HEK293T (cell line): Measurements from ENCODE around the gene MAP2K5.

Experiments used
- BHLHE40 ChIP-seq: fragments of 450-650 bp; IDR thresholded peaks from 2 replicates; pipeline ENCODE4 v1.6.1; 2016; ENCODE audit warnings: mild to moderate bottlenecking, moderate library complexity, borderline replicate concordance
- CTBP1 ChIP-seq: fragments of 450-650 bp; IDR thresholded peaks from 2 replicates; pipeline ENCODE4 v1.6.1; 2016; ENCODE audit warnings: borderline replicate concordance
- ELF4 ChIP-seq: fragments of 450-650 bp; IDR thresholded peaks from 2 replicates; pipeline ENCODE4 v1.6.1; 2017; ENCODE audit warnings: antibody characterized with exemption
- FOXA1 ChIP-seq: fragments of 450-650 bp; IDR thresholded peaks from 2 replicates; pipeline ENCODE4 v1.6.1; 2016; ENCODE audit warnings: mild to moderate bottlenecking
- FOXM1 ChIP-seq: fragments of 450-650 bp; IDR thresholded peaks from 2 replicates; pipeline ENCODE4 v1.6.1; 2017; ENCODE audit warnings: mild to moderate bottlenecking, borderline replicate concordance
- SP1 ChIP-seq: fragments of 450-650 bp; IDR thresholded peaks from 2 replicates; pipeline ENCODE4 v1.6.1; 2017

- TF ChIP-seq FOXM1 (no peak), SP1 (no peak), BHLHE40 (no peak), ELF4 (no peak), FOXA1 (no peak), CTBP1 (no peak)
Measured at GRCh38 chr15:67719330-67719959, 176.9 kb downstream of the MAP2K5 start.
